NCI-H2227 (cell line): Measurements from ENCODE around the gene VPS45.
"Not testable (repeated sequence)": the region's sequence is repeated elsewhere in the genome, so short reads cannot be mapped to it uniquely, and the experiment has no call there.

Experiments
- DNase-seq: peaks from one replicate; lab custom pipeline; 2025; ENCODE audit not compliant: unreplicated experiment; lab: John Stamatoyannopoulos, UW

Gene VPS45, protein sequence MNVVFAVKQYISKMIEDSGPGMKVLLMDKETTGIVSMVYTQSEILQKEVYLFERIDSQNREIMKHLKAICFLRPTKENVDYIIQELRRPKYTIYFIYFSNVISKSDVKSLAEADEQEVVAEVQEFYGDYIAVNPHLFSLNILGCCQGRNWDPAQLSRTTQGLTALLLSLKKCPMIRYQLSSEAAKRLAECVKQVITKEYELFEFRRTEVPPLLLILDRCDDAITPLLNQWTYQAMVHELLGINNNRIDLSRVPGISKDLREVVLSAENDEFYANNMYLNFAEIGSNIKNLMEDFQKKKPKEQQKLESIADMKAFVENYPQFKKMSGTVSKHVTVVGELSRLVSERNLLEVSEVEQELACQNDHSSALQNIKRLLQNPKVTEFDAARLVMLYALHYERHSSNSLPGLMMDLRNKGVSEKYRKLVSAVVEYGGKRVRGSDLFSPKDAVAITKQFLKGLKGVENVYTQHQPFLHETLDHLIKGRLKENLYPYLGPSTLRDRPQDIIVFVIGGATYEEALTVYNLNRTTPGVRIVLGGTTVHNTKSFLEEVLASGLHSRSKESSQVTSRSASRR

DNA sequence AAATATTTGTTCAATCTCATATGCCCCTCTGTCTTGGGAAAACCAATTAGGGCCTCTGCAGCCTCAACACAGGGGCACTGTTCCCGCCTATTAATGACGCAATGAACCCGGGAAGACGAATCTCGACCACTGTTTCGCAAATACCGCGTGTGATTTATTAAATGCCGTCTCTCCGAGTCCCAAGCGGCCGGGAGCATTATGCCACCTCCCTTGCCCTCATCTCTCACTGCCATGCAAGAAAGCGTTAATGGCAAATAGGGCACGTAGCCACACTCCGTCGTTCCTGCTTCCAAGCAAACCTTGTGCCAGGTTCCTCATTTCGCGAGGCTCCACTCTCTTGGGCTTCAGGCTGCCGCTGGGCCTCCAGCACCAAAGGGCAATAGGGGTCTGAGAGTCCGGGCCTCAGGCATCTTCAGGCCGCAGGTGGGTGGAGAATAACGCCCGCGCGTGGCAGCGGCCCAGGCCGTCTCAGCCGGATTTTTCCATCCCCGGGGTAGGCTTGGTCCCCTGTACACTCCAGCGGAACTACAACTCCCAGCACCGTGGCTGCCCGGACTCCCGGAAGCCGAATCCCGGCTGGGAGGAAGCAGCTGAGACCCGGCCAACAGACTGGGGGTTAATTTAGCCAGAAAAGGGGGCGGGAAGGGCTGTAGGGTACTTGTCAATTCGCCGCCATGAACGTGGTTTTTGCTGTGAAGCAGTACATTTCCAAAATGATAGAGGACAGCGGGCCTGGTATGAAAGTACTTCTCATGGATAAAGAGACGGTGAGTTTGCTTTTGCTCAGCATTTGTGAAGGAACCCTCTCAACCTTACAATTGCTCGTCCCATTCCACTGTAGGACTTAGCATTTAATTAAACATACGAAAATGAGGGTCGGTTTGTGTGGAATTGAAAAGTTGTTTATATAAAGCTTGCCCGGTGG, at the start of gene VPS45:
Gene VPS45, plus strand, starts transcription at position 593 of the 925 bp plus-strand sequence. Its CDS starts 82 bp downstream, at position 675.
- DNase-seq, result peak; percentile 95

- DNase-seq, result no peak
These were observed 49.4 kb upstream of the VPS45 start for GRCh38 chr1:150018165-150018564.

- no peak for DNase-seq
These were observed 46.9 kb upstream of the VPS45 start for GRCh38 chr1:150020711-150021110.

DNA sequence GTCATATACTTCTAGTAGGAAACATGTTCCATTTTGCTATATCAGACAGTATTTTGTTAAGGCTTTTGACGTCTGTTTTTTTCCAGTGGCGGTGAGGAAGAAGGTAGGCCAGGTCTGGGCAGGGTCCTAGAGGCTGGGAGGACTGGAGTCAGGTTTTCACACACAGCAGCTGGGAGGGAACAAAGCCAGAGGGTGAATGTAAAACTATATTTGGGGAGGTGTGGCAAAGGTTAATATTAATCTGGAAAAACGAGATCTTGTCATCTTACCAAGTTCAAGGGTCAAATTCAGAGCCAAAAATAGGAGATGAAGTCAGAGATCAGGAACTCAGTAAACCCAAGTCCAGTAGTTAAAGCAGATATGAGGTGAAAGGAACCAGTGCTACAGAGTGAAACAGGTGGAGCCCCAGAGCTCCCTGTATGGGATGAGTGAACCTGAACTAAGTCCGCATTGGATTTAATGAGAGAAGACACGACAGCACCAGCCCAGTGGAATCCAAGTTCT, 46.3 kb upstream of the VPS45 start:
- DNase-seq, result no peak

- peak; percentile 13 for DNase-seq
These were observed 45.2 kb upstream of the VPS45 start for GRCh38 chr1:150022357-150022756.

DNA sequence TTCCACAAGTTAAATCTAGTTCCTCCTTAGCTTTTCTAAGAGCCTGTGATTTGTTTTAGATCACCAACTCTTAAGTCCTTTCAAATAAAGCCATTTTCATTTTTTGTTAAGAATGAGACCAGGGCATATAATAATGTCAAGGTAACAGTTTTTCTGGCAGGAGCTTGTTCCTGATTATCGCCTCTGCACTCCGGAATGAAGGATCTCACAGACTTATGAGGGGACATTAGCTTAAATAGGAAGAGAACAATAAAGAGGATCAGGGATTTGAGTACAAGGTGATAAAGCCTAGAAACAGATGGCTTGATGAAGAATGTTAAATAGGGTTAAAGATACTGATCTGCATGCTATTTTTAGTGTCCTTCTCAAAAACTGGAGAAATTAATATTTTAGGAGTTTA, 43.4 kb upstream of the VPS45 start:
- DNase-seq, result no peak

- no peak for DNase-seq
These were observed 39.3 kb upstream of the VPS45 start for GRCh38 chr1:150028322-150028721.

GRCh38 chr1:150034336-150034735, 33.2 kb upstream of the VPS45 start:
- DNase-seq, result no peak

- no peak for DNase-seq
These were observed 17.6 kb upstream of the VPS45 start for GRCh38 chr1:150049926-150050325.

DNA sequence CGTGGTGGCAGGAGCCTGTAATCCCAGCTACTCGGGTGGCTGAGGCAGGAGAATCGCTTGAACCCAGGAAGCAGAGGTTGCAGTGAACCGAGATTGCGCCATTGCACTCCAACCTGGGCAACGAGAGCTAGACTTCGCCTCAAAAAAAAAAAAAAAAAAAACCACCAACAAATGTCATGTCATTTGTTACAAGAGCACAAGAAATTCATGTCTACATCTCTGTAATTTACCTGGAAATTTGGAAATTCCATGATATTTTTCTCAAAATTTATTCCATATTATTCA, 16.5 kb upstream of the VPS45 start:
- DNase-seq, result no peak

DNA sequence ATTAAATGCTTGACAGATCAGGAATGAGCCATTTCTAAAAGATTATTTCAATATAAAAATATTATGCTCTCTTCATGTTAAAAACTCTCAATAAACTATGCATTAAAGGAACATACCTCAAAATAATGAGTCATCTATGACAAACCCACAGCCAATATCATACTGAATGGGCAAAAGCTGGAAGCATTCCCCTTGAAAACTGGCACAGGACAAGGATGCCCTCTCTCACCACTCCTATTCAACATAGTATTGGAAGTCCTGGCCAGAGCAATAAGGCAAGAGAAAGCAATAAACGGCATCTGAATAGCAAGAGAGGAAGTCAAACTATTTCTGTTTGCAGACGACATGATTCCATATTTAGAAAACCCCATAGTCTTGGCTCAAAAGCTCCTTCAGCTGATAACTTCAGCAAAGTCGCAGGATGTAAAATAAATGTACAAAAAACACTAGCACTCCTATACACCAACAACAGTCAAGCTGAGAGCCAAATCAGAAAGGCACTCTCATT, 15.6 kb upstream of the VPS45 start:
- DNase-seq, result not testable (repeated sequence)

- DNase-seq, result no peak
These were observed 13.7 kb upstream of the VPS45 start for GRCh38 chr1:150053926-150054325.

DNA sequence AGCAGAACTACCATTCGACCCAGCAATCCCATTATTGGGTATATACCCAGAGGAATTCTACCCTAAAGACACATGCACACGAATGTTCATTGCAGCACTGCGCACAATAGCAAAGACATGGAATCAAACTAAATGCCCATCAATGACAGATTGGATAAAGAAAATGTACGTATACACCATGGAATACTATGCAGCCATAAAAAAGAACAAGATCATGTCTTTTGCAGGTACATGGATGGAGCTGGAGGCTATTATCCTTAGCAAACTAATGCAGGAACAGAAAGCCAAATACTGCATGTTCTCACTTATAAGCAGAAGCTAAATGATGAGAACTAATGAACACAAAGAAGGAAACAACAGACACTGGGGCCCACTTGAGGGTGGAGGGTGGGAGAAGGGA, 12.1 kb upstream of the VPS45 start:
- DNase-seq, result not testable (repeated sequence)

DNA sequence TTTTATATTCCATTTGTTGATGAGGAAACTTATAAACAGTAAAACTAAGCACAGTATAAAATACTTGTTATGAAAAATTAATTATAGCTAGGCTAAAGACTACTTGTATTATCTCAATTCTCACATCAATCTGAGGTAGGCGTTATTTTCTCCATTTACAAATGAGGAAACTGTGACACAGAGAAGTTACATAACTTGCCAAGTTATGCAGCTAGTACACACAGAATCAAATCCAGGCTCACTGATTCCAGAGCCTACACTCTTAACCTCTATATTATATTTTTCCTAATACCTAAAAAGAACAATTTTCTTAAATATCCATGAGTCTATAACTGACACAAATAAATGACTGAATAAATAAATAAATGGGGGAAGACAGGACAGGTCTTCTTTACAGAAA, 11.2 kb upstream of the VPS45 start:
- no peak for DNase-seq

DNA sequence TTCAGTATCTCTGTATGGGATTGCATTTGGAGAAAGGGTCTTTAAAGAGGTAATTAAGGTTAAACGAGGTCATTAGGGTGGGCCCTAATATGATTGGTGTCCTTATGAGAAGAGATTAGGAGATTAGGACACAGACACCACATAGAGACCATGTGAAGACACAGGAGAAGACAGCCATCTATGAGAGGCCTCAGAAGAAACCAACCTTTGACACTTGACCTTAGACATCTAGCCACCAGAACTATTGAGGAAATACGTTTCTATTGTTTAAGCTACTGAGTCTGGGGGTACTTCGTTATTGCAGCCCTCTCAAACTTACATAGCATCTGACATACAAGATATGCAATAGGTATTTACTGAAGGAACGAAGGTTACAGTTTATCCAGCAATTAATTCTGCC, 7.3 kb upstream of the VPS45 start:
- no peak for DNase-seq

GRCh38 chr1:150061632-150062101, 5.9 kb upstream of the VPS45 start:
- DNase-seq, result no peak

- DNase-seq, result no peak
These were observed 5.5 kb upstream of the VPS45 start for GRCh38 chr1:150062113-150062512.

GRCh38 chr1:150065184-150065871, 2.2 kb upstream of the VPS45 start:
- no peak for DNase-seq

DNA sequence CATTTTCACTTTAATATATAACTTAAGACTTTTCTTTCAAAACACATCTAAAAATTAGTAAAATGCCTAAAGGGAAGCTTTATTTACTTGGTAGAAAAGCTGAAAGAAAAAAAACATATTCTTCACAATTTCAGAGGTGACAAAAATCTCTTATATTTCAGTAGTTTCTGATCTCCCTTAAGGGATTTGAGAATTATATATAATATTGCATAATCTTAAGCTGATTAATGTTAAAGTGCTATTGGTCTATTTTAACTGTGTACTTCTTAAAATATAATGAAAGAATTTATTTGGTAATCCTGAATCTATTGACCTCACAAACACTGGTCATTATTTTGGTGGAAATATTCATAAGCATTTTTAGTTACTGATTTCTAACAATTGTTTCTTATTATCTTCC, 1.2 kb upstream of the VPS45 start:
- no peak for DNase-seq

GRCh38 chr1:150066838-150067183, 765 bp upstream of the VPS45 start:
- DNase-seq, result peak; percentile 76

- no peak for DNase-seq
These were observed 496 bp downstream of the VPS45 start for GRCh38 chr1:150068109-150068435.
